PFSK-1 (cell line): ENCODE results near the gene GMDS.

Experiments
- FOXP2 ChIP-seq: optimal IDR thresholded peaks from 2 replicates; pipeline ENCODE3; 2011; ENCODE audit warnings: borderline replicate concordance, control low read depth, inconsistent platforms; ENCODE audit not compliant: insufficient read depth; ENCODE audit errors: extremely low read length, extremely low read depth
- POLR2AphosphoS5 ChIP-seq: IDR thresholded peaks from 2 replicates; pipeline ENCODE4 v1.6.1; 2012; ENCODE audit warnings: low read depth, mild to moderate bottlenecking, control low read depth, low read length, moderate library complexity
- SIN3A ChIP-seq: IDR thresholded peaks from 2 replicates; pipeline ENCODE4 v1.6.1; 2012; ENCODE audit warnings: mild to moderate bottlenecking, low read length, moderate library complexity, borderline replicate concordance; ENCODE audit not compliant: insufficient read depth
- TAF1 ChIP-seq: IDR thresholded peaks from 2 replicates; pipeline ENCODE4 v1.6.1; 2012; ENCODE audit warnings: low read length, control low read depth, borderline replicate concordance; ENCODE audit not compliant: insufficient read depth
- TF ChIP-seq, protein P1 (sequence below), 2 experiments: IDR thresholded peaks; 2 replicates each; pipeline versions ENCODE4 v1.6.1 to v1.8.0; 2011 to 2012; ENCODE audit warnings: low read depth in 2 of 2, low read length in 2 of 2, control low read depth in 1 of 2, inconsistent platforms in 1 of 2, mild to moderate bottlenecking in 1 of 2, moderate library complexity in 1 of 2; ENCODE audit not compliant: insufficient read depth in 1 of 2

Gene GMDS

GRCh38 chr6:1915226-1915625 is 330.2 kb downstream of the GMDS start:
- TF ChIP-seq POLR2AphosphoS5 (no peak), SIN3A (no peak), TAF1 (no peak), FOXP2 (no peak)
- TF ChIP-seq, protein P1, sequence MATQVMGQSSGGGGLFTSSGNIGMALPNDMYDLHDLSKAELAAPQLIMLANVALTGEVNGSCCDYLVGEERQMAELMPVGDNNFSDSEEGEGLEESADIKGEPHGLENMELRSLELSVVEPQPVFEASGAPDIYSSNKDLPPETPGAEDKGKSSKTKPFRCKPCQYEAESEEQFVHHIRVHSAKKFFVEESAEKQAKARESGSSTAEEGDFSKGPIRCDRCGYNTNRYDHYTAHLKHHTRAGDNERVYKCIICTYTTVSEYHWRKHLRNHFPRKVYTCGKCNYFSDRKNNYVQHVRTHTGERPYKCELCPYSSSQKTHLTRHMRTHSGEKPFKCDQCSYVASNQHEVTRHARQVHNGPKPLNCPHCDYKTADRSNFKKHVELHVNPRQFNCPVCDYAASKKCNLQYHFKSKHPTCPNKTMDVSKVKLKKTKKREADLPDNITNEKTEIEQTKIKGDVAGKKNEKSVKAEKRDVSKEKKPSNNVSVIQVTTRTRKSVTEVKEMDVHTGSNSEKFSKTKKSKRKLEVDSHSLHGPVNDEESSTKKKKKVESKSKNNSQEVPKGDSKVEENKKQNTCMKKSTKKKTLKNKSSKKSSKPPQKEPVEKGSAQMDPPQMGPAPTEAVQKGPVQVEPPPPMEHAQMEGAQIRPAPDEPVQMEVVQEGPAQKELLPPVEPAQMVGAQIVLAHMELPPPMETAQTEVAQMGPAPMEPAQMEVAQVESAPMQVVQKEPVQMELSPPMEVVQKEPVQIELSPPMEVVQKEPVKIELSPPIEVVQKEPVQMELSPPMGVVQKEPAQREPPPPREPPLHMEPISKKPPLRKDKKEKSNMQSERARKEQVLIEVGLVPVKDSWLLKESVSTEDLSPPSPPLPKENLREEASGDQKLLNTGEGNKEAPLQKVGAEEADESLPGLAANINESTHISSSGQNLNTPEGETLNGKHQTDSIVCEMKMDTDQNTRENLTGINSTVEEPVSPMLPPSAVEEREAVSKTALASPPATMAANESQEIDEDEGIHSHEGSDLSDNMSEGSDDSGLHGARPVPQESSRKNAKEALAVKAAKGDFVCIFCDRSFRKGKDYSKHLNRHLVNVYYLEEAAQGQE (IDR thresholded peaks at IDR 0.05; ENCODE audit: insufficient read depth in 1 of 2, low read depth in 2 of 2, low read length in 2 of 2) = no peak

- TF ChIP-seq, protein P1 (IDR thresholded peaks at IDR 0.05; ENCODE audit: insufficient read depth in 1 of 2, low read depth in 2 of 2, low read length in 2 of 2) = no peak
- TF ChIP-seq SIN3A (no peak), FOXP2 (no peak), POLR2AphosphoS5 (no peak)
Measured at GRCh38 chr6:1913577-1913976, 331.8 kb downstream of the GMDS start.

DNA sequence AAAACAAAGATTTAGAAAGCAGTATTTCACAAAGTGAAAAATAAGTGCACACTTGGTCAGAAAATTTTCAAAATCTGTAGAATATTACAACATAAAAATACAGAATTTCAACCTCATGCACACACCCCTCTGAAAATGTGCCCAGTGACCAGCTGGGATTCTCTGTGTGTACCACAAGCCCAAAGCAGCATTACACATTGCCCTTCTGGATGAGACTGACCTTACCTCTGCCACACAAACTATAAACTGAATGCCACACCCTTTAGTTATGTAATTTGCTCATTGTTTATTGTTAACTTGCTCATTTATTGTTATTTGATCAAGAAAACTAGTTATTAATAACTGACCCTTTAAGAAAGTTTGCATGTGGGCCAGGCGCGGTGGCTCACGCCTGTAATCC is 332.7 kb downstream of the GMDS start:
- TF ChIP-seq FOXP2 = no peak
- TF ChIP-seq TAF1 = no peak
- TF ChIP-seq, protein P1 (IDR thresholded peaks at IDR 0.05; ENCODE audit: insufficient read depth in 1 of 2, low read depth in 2 of 2, low read length in 2 of 2) = no peak
- no peak for TF ChIP-seq SIN3A
- no peak for TF ChIP-seq POLR2AphosphoS5

DNA sequence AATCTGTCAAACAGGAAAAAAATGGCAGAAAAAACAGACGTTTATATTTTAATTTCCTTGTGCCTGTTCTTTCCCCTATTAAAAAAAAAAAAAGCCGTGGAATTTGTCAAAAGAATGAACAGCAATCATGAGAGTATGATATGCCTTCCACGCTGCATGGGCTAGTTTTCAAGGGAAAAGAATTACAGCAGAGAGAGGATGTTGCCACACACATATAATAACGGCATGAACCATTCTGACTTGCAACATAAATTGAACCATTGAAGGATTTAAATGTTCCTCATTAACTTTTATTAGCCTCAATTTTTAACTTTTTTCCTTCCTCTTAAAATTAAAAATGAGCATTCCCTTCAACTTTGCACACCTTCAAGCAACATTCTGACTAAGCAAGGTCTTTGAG is 333.9 kb downstream of the GMDS start:
- TF ChIP-seq, protein P1 (IDR thresholded peaks at IDR 0.05; ENCODE audit: insufficient read depth in 1 of 2, low read depth in 2 of 2, low read length in 2 of 2) = no peak
- TF ChIP-seq FOXP2 = no peak
- TF ChIP-seq SIN3A = no peak
- no peak for TF ChIP-seq TAF1
- TF ChIP-seq POLR2AphosphoS5 = no peak

DNA sequence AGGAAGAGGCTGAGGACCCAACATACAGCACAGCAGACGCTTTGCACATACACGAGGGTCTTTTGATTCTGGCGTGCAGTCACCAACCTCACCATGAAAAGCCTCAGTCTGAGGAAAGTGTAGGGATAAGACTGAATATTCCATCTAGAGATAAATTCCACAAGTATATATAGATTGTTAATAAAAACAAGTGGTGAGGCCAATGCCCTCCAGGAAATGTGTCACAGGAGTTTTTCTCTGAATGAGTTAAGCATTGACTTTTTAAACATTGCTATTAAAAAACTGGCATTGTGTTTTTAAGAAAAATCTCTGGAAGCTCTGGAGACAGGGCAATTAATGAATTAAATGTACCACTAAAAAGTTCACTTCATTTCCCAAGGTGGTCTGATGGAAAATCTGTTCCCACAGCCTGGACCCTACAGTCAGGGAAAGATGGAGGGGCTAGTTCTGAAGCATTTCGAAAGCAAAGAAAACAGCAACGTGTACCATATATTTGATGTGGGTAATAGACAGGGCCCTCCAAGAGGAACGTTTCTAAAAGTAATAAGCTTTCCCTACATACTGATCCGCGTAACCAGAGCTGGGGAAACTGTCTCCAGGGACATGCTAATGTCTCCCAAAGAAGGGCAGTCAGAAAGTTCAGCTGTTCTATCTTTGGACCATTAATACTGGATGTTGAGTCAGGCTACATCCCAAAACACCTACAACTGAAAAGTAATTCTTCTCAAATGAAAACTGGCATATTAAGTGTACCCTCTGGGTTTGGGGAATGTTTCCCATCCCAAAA is 334.6 kb downstream of the GMDS start:
- TF ChIP-seq FOXP2 (no peak), POLR2AphosphoS5 (no peak), TAF1 (no peak), SIN3A (no peak)
- TF ChIP-seq, protein P1 (IDR thresholded peaks at IDR 0.05; ENCODE audit: insufficient read depth in 1 of 2, low read depth in 2 of 2, low read length in 2 of 2) = no peak
